ENCODE data around the gene CAMK2A. TPM values are rescaled to one million over a fixed set of nuclear protein-coding genes. Genes with fewer than 3 reads are reported as not detected.

Gene CAMK2A
- total and polyA plus RNA-seq, 3 donors from 2014 or later, result 0.24 to 0.70 (median 0.25) TPM

- H3K9me3 ChIP-seq, result no peaks in the 10 kb centered on the region
- no peak overlapping the region for H3K4me3 ChIP-seq
- H3K27ac ChIP-seq, result no peak overlapping the region
- TF ChIP-seq POLR2A (IDR thresholded peaks at IDR 0.05), result no peak
- H3K4me1 ChIP-seq, result no peaks in the 10 kb centered on the region
- H3K27me3 ChIP-seq, result no peaks in the 10 kb centered on the region
- intact Hi-C loops (cut with DNase I; ENCODE audit: low total_unique reads), result no loop called here
- DNase-seq, result no peak
- no peaks in the 10 kb centered on the region for H3K36me3 ChIP-seq (ENCODE audit: low read depth, missing control alignments)
These were observed 32.6 kb upstream of the CAMK2A start for GRCh38 chr5:150322202-150322601.

GRCh38 chr5:150321784-150322183 lies 32.2 kb upstream of the CAMK2A start:
- 85 to 90% methylated on average over 1 of the region's 1 CpG for WGBS, 2 donors
- Histone ChIP-seq H3K36me3 (ENCODE audit: low read depth, missing control alignments) (no peaks in the 10 kb centered on the region), H3K27ac (no peak overlapping the region), H3K27me3 (no peaks in the 10 kb centered on the region), H3K4me3 (no peak overlapping the region), H3K4me1 (no peaks in the 10 kb centered on the region), H3K9me3 (no peaks in the 10 kb centered on the region)
- DNase-seq, result no peak
- intact Hi-C loops (cut with DNase I; ENCODE audit: low total_unique reads), result no loop called here
- TF ChIP-seq POLR2A (IDR thresholded peaks at IDR 0.05), result no peak
- TF ChIP-seq, protein P1, sequence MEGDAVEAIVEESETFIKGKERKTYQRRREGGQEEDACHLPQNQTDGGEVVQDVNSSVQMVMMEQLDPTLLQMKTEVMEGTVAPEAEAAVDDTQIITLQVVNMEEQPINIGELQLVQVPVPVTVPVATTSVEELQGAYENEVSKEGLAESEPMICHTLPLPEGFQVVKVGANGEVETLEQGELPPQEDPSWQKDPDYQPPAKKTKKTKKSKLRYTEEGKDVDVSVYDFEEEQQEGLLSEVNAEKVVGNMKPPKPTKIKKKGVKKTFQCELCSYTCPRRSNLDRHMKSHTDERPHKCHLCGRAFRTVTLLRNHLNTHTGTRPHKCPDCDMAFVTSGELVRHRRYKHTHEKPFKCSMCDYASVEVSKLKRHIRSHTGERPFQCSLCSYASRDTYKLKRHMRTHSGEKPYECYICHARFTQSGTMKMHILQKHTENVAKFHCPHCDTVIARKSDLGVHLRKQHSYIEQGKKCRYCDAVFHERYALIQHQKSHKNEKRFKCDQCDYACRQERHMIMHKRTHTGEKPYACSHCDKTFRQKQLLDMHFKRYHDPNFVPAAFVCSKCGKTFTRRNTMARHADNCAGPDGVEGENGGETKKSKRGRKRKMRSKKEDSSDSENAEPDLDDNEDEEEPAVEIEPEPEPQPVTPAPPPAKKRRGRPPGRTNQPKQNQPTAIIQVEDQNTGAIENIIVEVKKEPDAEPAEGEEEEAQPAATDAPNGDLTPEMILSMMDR (IDR thresholded peaks at IDR 0.05), result no peak

DNA sequence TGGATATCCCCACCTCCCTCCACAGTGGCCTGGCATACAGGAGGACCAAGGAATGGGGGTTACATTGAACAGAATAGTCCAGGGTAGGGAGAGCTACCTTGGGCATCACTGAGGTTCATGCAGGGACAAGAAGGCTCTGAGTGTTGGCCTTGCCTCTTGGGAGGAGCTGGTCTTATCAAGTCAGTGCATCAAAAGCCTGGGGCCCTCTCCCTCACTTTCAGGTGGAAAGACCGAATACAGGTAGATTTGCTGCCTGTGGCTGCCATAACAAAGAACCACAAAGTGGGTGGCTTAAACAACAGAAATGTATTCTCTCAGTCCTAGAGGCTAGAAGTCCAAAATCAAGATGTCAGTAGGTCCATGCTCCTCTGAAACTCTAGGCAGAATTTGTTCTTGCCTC lies 31.6 kb upstream of the CAMK2A start:
- no peak for DNase-seq
- Histone ChIP-seq H3K4me1 (no peaks in the 10 kb centered on the region), H3K4me3 (no peak overlapping the region), H3K27me3 (no peaks in the 10 kb centered on the region), H3K27ac (no peak overlapping the region), H3K36me3 (ENCODE audit: low read depth, missing control alignments) (no peaks in the 10 kb centered on the region), H3K9me3 (no peaks in the 10 kb centered on the region)
- TF ChIP-seq, protein P1 (IDR thresholded peaks at IDR 0.05), result no peak
- TF ChIP-seq POLR2A (IDR thresholded peaks at IDR 0.05), result no peak
- WGBS, 2 donors, result 89 to 100% methylated on average over 1 of the region's 1 CpG
- intact Hi-C loops (cut with DNase I; ENCODE audit: low total_unique reads), result no loop called here

- TF ChIP-seq, protein P1 (IDR thresholded peaks at IDR 0.05), result no peak
- no peak for TF ChIP-seq POLR2A (IDR thresholded peaks at IDR 0.05)
- 70 to 71% methylated on average over 2 of the region's 2 CpGs for WGBS, 2 donors
- no peak overlapping the region for H3K4me3 ChIP-seq
- H3K27ac ChIP-seq, result no peak overlapping the region
- peak; percentile 69 for DNase-seq
- H3K4me1 ChIP-seq, result no peaks in the 10 kb centered on the region
- H3K9me3 ChIP-seq, result no peaks in the 10 kb centered on the region
- H3K36me3 ChIP-seq (ENCODE audit: low read depth, missing control alignments), result no peaks in the 10 kb centered on the region
- H3K27me3 ChIP-seq, result no peaks in the 10 kb centered on the region
- intact Hi-C loops (cut with DNase I; ENCODE audit: low total_unique reads), result no loop called here
These were observed 30.6 kb upstream of the CAMK2A start for GRCh38 chr5:150320044-150320613.

DNA sequence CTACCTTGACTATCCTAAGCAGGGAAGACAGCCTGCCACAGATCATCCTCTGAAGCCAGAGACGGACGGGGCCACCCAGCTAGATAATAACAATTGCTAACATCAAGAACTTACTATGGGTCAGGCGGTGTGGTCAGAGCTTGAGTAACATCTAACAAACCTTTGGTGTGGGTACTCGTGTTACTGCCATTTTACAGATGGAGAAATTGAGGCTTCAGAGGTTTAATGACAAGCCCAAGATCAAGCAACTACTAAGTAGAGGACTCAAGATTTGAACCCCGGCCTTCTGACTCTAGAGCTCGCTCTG lies 29.9 kb upstream of the CAMK2A start:
- H3K4me1 ChIP-seq, result no peaks in the 10 kb centered on the region
- no peaks in the 10 kb centered on the region for H3K36me3 ChIP-seq (ENCODE audit: low read depth, missing control alignments)
- no peak overlapping the region for H3K4me3 ChIP-seq
- no peak for TF ChIP-seq POLR2A (IDR thresholded peaks at IDR 0.05)
- TF ChIP-seq, protein P1 (IDR thresholded peaks at IDR 0.05), result no peak
- H3K27ac ChIP-seq, result no peak overlapping the region
- WGBS, 2 donors, result 90 to 94% methylated on average over 6 of the region's 6 CpGs
- no peaks in the 10 kb centered on the region for H3K27me3 ChIP-seq
- no peaks in the 10 kb centered on the region for H3K9me3 ChIP-seq
- intact Hi-C loops (cut with DNase I; ENCODE audit: low total_unique reads), result no loop called here
- DNase-seq, result no peak

Measured in testis (tissue), 3 donors.